NCI-H1048 (cell line): ENCODE measurements around the gene SEMA6B.
A peak's percentile ranks its signal among the peaks of the same experiment; 100 is the strongest.
"Not testable (repeated sequence)": the region's sequence is repeated elsewhere in the genome, so short reads cannot be mapped to it uniquely, and the experiment has no call there.

ENCODE experiments used
- DNase-seq: peaks from one replicate; lab custom pipeline; 2025; lab: John Stamatoyannopoulos, UW

The SEMA6B gene

GRCh38 chr19:4547303-4548237, 11.9 kb downstream of the SEMA6B start:
- no peak for DNase-seq

GRCh38 chr19:4543842-4544647, 15.4 kb downstream of the SEMA6B start:
- DNase-seq: no peak

- DNase-seq: no peak
Observed at GRCh38 chr19:4542896-4543841, 16.3 kb downstream of the SEMA6B start.

DNA sequence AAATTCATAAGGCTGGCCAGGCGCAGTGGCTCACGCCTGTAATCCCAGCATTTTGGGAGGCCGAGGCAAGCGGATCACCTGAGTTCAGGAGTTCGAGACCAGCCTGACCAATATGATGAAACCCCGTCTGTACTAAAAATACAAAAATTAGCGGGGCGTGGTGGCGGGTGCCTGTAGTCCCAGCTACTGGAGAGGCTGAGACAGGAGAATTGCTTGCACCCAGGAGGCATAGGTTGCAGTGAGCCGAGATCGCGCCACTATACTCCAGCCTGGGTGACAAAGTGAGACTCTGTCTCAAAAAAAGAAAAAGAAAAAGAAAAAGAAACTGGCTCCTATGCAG, 17.7 kb downstream of the SEMA6B start:
- not testable (repeated sequence) for DNase-seq

DNA sequence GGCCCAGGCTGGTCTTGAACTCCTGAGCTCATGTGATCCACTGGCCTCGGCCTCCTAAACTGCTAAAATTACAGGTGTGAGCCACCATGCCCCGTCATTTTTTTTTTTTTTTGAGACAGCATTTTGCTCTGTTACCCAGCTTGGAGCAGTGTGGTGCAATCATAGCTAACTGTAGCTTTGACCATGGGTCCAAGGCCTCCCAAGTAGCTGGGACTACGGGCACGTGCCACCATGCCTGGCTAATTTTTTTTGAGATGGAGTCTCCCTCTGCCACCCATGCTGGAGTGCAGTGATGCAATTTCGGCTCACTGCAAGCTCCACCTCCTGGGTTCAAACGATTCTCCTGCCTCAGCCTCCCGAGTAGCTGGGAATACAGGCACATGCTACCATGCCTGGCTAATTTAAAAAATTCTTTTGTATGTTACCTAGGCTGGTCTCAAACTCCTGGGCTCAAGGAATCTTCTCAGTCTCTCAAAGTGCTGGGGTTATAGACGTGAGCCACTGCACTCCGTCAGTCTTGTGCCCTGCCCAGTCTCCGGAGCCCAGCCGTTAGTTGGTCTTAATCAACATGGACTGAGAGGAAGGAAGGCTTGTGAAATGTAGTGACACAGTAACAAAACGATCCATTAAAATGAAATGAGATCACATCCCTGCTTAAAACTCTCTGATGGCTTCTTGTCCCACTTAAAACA, 18.2 kb downstream of the SEMA6B start:
- no peak for DNase-seq

- DNase-seq: no peak
Observed at GRCh38 chr19:4539693-4540581, 19.5 kb downstream of the SEMA6B start, which contains the start of gene LRG1. Gene LRG1 (minus strand): TSS chr19:4540036. CDS start chr19:4540013, 23 bp downstream.

GRCh38 chr19:4539169-4539692, 20.3 kb downstream of the SEMA6B start:
- DNase-seq: no peak

- no peak for DNase-seq
Observed at GRCh38 chr19:4538601-4538954, 20.9 kb downstream of the SEMA6B start.

- DNase-seq: no peak
Observed at GRCh38 chr19:4537953-4538600, 21.4 kb downstream of the SEMA6B start.

- no peak for DNase-seq
Observed at GRCh38 chr19:4536798-4537197, 22.7 kb downstream of the SEMA6B start.

- DNase-seq: peak; percentile 70
Observed at GRCh38 chr19:4534836-4535658, 24.4 kb downstream of the SEMA6B start, which contains the start of gene PLIN5. Gene PLIN5 (minus strand): TSS chr19:4535224. CDS start chr19:4534074, 1,150 bp downstream.

- DNase-seq: no peak
Observed at GRCh38 chr19:4533835-4534424, 25.6 kb downstream of the SEMA6B start.

- DNase-seq: no peak
Observed at GRCh38 chr19:4533334-4533733, 26.1 kb downstream of the SEMA6B start.

DNA sequence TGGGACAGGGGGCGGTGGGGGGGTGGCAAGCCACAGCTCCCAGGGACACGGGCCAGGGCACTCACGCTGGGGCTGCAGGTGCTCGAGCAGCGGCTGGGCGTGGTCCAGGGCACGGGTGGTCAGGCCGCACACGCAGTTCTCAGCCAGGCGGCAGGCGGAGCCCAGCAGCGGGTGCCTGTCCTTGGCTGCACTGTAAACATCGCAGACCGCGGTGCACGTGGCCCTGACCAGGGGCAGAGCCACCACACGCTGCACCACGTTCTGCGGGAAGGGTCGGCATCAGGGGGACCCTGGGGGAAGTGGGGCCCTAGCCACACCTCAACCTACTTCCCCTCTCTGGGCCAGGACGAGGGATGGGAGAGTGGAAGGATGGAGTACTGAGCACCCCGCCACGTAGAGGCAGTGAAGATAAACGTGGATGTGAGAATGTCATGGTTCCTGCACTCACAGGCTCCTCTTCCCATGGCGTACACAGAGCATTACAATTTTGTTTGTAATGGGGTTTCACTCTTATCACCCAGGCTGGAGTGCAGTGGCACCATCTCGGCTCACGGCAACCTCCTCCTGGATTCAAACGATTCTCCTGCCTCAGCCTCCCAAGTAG, 27.8 kb downstream of the SEMA6B start:
- DNase-seq: no peak

- DNase-seq: no peak
Observed at GRCh38 chr19:4529924-4530522, 29.5 kb downstream of the SEMA6B start.

DNA sequence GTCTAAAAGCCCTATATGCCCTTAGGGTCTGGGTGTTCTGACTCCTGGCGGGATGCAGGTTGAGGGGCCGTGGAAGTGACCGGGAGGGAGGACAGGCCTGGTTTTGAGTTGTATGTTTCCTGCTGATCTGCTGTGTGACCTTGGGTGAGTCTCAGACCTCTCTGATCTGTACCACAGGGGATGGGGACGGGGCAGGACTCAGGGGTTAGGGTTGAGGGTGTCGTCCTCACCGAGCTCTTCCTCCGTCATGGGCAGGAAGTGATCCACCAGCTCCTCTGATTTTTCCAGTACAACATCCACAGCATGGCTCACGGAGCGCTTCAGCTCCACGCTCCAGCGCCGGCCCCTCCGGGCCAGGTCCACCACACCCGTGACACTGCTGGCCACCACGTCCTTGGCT, 30.6 kb downstream of the SEMA6B start:
- no peak for DNase-seq

DNA sequence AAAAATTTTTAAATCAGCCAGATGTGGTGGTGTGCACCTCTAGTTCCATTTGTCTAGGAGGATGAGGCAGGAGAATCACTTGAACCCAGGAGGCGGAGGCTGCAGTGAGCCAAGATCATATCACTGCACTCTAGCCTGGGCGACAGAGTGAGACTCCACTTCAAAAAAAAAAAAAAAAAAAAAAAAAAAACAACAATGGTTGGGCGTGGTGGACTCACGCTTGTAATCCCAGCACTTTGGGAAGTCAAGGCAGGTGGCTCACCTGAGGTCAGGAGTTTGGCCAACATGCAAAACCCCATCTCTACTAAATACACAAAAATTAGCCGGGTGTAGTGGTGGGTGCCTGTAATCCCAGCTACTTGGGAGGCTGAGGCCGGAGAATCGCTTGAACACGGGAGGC, 32.1 kb downstream of the SEMA6B start:
- DNase-seq: not testable (repeated sequence)
